Measurements from ENCODE around the gene BIK.

- TF ChIP-seq RFX5 (IDR thresholded peaks at IDR 0.05; ENCODE audit: low read length) (no peak), NRF1 (IDR thresholded peaks at IDR 0.05; ENCODE audit: low read depth, low read length) (no peak), CHD2 (IDR thresholded peaks at IDR 0.05; ENCODE audit: low read length, partially characterized antibody) (no peak), SMC3 (IDR thresholded peaks at IDR 0.05; ENCODE audit: low read depth, low read length) (no peak), EP300 (IDR thresholded peaks at IDR 0.05; ENCODE audit: borderline replicate concordance in 1 of 2, low read depth in 1 of 2, low read length in 1 of 2) (no peak), YY1 (IDR thresholded peaks at IDR 0.05; ENCODE audit: low read depth) (no peak), JUND (IDR thresholded peaks at IDR 0.05) (no peak), RCOR1 (IDR thresholded peaks at IDR 0.05; ENCODE audit: low read length) (no peak), MAX (IDR thresholded peaks at IDR 0.05; ENCODE audit: low read depth) (no peak), TEAD4 (IDR thresholded peaks at IDR 0.05; ENCODE audit: borderline replicate concordance, insufficient read depth) (no peak), RAD21 (IDR thresholded peaks at IDR 0.05; ENCODE audit: low read length) (no peak)
- TF ChIP-seq, protein P1, sequence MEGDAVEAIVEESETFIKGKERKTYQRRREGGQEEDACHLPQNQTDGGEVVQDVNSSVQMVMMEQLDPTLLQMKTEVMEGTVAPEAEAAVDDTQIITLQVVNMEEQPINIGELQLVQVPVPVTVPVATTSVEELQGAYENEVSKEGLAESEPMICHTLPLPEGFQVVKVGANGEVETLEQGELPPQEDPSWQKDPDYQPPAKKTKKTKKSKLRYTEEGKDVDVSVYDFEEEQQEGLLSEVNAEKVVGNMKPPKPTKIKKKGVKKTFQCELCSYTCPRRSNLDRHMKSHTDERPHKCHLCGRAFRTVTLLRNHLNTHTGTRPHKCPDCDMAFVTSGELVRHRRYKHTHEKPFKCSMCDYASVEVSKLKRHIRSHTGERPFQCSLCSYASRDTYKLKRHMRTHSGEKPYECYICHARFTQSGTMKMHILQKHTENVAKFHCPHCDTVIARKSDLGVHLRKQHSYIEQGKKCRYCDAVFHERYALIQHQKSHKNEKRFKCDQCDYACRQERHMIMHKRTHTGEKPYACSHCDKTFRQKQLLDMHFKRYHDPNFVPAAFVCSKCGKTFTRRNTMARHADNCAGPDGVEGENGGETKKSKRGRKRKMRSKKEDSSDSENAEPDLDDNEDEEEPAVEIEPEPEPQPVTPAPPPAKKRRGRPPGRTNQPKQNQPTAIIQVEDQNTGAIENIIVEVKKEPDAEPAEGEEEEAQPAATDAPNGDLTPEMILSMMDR (IDR thresholded peaks at IDR 0.05): no peak
- TF ChIP-seq, protein P2, sequence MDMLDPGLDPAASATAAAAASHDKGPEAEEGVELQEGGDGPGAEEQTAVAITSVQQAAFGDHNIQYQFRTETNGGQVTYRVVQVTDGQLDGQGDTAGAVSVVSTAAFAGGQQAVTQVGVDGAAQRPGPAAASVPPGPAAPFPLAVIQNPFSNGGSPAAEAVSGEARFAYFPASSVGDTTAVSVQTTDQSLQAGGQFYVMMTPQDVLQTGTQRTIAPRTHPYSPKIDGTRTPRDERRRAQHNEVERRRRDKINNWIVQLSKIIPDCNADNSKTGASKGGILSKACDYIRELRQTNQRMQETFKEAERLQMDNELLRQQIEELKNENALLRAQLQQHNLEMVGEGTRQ (IDR thresholded peaks at IDR 0.05; ENCODE audit: borderline replicate concordance, low read depth, low read length): no peak
Observed at GRCh38 chr22:43098356-43098755, 12.2 kb upstream of the BIK start.
